Medulla oblongata (tissue), 1 donor: ENCODE measurements around the gene SNRNP48.

Source experiments
- DNase-seq: peaks from one replicate; pipeline ENCODE4 v3.0.0-alpha.2; 2015; ENCODE audit errors: extremely low spot score

Gene SNRNP48, protein sequence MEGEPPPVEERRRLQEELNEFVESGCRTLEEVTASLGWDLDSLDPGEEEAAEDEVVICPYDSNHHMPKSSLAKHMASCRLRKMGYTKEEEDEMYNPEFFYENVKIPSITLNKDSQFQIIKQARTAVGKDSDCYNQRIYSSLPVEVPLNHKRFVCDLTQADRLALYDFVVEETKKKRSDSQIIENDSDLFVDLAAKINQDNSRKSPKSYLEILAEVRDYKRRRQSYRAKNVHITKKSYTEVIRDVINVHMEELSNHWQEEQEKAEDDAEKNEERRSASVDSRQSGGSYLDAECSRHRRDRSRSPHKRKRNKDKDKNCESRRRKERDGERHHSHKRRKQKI

DNA sequence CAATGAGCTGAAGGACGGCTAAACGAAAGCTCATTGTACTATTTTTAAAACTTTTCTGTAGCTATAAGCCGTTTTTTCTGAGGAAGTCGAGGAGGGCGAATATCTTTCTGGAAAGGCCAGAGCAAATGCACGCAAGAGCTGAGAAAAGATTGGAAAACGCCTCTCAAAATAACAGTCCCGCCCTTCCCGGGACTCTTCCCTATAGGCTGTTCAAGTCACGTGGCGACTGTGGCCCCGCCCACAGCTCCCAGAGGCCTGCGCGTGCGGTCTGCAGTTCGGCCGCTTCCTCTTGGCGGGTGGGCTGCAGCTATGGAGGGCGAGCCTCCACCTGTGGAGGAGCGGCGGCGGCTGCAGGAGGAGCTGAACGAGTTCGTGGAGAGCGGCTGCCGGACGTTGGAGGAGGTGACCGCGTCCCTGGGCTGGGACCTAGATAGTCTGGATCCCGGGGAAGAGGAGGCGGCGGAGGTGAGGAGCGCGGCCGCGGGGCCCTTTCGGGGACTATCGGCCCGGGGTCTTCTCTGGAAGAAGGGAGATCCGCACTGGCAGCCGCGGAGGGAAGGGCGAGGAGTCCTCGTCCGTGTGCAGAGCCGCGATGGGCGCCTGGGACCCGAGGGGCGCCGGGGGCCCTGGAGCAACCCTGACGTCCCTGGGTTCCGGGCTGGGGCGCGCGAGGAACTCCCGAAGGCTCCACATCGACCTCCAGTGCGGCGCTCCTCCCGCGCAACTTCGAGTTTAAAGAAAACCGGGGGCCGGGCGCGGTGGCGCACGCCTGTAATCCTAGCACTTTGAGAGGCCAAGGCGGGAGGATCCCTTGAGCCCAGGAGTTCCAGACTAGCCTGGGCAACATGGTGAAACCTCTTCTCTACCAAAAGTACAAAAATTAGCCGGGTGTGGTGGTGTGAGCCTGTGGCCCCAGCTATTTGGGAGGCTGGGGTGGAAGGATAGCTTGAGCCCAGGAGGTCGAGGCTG is at the start of gene SNRNP48:
SNRNP48 (plus strand) TSS at position 250 of the 969 bp plus-strand sequence; CDS start at position 310, 60 bp downstream.
- DNase-seq: peak; percentile 97

DNA sequence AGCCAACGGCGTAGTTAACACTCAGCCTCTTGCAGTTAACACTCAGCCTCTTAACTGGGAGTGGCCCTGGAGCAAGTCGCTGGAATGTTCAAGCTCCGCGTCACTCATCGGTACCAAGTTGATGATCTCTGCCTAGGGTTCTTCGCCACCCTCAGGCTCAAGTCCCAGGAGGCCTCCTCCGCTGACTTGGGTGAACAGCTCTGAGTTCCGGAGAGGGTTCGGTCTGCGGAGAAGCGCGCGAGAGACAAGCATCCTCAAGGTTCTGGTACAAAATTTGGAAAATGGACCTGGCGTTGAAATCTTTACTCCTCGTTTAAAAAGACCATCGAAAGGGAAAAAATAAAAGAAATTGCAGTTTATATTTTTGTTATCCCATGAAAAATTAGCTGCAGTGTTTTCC is 49.4 kb upstream of the SNRNP48 start:
- no peak for DNase-seq

DNA sequence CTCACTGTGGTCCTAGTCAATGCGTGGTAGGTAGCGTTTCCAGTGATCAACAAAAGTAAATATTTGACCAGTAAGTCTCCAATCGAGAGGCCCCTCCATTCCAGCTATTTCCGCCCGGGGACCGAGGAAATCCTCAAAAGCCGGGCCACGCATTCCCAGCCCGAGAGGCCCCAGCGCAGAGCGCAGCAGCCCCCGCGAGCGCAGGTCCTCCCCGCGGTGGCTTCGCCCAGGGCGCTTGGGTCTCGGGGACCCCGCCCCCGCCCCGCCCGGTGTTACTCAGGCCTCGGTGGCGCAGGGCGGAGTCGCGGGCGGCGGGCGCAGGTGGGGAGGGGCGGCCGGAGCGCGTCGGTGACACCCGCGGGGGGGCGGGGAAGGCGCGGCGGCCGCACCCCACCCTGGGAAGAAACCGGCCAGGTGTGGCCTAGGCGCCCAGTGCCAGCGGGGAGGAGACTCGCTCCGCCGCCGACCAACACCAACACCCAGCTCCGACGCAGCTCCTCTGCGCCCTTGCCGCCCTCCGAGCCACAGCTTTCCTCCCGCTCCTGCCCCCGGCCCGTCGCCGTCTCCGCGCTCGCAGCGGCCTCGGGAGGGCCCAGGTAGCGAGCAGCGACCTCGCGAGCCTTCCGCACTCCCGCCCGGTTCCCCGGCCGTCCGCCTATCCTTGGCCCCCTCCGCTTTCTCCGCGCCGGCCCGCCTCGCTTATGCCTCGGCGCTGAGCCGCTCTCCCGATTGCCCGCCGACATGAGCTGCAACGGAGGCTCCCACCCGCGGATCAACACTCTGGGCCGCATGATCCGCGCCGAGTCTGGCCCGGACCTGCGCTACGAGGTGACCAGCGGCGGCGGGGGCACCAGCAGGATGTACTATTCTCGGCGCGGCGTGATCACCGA is 48.6 kb upstream of the SNRNP48 start, which contains the start of gene DSP:
DSP (plus strand) TSS at position 497 of the 890 bp plus-strand sequence; CDS start at position 742, 245 bp downstream.
- DNase-seq: no peak

DNA sequence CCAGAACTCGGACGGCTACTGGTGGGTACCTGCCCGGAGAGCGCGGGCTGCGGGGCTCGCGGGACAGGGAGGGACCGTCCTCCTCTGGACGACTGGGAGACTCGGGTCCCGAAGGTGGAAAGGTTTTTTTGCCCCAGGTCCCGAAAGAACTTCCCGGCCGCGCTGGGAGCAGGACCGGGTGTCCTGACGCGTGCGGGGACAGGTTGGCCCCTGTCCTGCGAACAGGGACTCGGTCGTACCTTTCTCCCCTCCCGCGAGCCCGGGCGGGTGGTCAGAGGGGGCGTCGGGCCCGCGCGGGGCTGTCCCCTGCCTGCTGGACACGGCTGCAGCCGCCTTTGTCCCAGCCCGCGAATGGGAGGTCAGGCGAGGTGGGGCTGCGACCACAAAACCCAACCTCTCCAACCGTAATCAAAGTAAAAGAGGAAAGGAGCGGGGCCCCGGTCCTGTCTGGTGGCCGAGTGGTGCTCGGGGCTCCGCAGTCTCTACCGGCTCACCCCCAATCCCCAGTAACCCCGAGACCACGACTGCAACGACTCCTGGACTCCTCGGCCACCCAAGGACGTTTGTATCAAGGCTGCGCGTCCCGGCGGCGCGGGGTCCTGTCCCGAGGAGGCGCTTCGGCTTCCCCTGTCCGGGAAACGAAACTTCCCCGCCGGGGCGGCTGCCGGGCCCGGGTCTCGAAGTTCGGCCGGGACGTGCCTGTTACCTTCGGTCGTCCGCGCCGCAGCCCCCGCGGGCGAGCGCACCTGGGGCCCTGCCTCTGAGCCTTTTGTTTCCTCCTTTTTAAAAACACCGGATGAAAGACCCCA is 47.7 kb upstream of the SNRNP48 start:
- DNase-seq: no peak

DNA sequence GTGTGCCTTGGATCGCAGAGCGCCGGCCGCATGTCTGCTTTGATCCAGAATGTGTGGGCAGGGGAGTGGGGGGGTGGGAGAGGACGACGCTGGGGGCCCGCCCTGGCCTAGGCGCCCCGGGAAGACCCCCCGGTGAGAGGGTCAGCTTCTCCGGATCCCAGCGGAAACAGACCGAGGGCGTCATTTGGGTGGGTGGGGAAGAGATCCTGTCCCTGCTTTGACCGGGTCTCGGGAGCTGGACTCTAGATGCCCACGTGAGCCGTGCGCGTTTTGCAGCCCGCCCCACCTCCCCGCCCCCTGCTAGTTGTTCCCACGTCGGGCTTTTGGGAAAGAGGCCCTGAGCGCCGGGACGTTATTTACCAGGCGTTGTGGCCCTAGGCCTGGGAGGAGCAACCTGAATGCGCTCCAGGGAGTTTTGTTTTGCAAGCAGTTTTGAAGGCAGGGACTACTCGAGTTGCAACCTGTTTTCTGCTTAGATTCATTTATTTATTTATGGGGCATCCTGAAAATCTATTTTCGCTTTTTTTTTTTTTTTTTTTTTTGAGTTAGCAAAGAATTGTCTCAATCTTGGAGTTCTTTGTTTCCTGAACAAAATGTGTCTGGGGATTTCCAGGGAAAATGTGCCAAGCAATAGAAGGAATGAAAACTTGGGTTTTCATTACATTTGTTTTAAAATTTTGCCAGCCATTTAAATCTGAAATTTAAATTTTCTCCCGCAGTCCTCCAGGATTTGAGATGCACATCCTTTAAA is 46.9 kb upstream of the SNRNP48 start:
- no peak for DNase-seq

DNA sequence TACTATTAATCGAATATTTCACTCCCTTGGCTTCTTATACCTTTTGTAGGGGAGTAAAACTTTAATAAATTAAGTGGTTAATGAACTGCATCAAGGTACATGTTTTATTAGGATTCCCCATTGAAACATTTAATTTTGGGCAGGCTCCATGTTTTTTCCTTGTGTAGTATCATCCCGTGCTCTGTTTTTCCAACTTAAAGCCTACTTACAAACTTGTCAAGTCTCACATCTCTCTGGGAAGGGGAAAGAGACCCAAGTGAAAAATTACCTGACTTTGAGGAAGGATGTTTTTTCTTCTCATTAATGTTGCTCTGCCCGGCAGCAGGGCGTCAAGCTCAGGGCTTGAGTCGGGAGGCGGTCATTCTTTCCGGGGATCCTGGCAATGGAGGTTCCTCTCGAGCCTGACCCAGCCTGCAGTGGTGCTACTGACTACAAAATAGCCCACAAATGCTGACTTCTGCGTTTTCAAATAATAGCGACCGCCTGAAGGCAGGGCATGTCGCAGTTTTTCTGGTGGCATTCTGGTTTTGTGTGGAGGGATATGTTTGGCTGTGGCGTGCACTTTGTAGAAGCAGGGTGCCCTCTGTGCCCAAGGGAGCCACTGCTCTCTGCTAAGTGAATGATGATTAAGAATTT is 46.1 kb upstream of the SNRNP48 start:
- DNase-seq: no peak

DNA sequence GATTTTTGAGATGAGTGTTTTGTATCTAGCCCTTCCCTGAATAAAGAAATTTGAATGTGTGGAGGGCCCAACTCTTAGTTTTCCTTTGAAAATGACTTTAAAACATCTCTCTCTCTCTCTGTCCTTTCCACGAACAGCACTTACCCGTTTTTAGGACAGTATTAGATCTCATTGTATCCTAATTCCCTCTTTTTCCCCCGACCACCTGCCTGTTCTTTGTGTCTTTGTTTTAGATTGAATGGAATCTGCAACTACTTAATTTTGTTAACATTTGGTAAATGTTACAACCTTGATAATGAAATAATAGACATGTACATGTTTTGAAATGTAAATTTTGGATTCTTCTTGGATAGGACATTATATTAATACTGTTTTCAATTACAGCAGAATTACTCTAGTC is 45.4 kb upstream of the SNRNP48 start:
- DNase-seq: no peak

DNA sequence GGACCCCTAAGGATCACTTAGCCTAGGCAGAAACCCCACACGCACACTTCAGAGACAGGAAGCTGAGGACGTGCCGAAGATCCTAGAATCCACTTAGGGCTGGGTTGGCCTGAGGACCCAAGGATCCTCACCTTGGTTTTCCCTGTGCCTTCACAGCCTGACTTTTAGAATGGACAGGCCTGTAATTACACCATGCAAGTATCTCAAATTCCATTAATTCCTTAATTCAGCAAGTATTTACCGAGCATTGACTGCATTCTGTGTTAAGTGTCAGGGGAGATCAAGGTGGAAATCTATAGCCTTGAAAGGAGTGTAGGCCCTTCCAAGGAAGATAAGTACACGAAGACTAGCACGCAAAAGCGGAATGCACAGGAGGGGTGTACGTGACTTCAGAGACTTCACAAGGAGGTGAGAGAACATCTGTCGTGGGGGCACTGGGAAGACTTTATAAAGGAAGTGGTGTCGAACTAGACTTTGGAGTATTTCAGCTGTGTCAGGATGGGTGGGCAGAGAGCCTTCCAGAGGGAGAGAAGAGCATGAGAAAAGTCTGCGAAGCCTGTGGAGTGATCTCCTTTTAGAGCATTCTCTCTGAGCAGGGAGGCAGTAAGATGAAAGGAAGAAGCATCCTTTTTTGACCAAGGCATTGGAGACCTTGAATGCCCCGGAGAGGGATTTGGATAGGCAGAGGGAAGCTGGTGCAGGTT is 44.5 kb upstream of the SNRNP48 start:
- no peak for DNase-seq

DNA sequence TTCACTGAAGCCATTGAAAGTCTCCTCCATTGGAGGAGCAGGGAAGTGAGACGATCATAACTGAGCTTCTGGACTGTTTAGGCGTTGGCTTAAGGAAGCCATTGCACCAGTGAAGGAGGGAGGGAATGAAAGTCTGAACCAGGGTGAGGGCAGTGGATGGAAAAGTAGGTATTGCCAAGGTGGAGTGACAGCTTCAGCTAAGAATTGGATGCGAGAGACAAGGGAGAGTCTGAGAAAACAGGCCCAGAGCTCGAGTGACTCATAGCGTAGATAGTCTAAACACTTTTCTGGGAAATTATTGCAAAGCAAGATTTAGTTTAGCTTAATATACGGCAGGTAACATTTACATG is 44.0 kb upstream of the SNRNP48 start:
- DNase-seq: no peak

DNA sequence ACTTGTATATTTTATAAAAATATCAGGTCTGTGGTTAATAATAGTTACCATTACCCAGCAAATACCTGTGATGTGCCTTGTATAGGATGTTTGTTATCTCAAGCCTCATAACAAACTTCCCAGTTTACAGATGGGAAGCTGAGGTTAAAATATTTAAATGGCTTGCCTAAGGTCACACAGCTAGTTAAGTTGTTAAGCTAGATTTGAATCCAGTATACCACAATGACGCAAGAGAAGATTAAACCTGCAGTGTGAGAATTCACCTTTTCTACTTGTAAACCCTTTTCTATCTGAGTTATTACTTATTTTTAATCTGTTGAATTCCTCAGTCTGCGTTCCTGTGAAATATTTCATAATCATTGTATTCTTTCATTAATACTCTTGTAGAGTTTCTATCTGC is 43.6 kb upstream of the SNRNP48 start:
- DNase-seq: no peak

DNA sequence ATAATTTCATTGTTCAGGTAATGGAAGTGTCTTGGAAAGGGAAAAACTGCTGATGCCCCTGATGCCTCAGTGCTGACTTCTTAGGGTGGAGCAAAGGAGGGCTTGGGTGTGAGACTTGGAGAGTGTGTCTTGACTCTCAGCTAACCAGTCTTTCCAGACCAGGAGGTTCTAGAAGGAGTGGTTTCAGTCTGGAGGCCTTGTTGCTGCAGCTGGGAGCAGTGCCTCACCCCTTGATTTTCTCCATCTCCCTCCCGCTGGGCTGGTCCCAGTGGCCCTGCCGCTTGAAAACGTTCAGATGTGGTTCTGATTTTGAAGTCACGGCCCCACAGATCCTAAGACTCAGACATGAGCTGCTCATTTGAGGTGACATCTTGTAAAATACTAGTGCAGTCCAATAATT is 43.1 kb upstream of the SNRNP48 start:
- no peak for DNase-seq

DNA sequence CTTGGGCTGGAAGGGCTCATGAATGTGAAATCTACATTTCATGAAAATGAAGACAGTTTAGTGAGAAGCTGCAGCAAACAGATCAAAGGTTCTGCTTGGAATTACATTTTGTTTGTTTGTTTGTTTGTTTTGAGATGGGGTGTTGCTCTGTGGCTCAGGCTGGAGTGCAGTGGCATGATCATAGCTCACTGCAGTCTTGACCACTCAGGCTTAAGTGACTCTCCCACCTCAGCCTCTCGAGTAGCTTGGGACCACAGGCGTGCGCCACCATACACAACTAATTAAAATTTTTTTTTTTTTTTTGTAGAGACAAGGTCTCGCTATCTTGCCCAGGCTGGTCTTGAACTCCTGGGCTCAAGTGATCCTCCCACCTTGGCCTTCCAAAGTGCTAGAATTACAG is 42.7 kb upstream of the SNRNP48 start:
- DNase-seq: no peak

DNA sequence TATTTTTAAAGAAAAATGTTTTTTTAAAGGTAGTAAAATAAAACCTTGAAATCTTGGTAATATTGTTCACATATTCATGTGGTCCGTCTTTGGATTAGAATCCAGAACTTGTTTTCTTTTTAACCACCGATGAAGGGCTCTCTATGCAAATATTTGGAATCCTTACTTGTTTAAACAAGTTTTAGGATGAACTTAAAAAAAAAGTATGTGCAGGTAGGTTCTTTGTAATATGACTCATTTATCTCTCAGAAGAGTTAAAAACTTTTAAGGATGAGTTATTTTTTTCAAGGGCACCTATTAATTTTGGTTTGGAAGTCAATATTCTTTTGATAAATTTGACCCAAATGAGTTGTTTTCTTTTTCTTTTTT is 39.6 kb upstream of the SNRNP48 start:
- DNase-seq: no peak

DNA sequence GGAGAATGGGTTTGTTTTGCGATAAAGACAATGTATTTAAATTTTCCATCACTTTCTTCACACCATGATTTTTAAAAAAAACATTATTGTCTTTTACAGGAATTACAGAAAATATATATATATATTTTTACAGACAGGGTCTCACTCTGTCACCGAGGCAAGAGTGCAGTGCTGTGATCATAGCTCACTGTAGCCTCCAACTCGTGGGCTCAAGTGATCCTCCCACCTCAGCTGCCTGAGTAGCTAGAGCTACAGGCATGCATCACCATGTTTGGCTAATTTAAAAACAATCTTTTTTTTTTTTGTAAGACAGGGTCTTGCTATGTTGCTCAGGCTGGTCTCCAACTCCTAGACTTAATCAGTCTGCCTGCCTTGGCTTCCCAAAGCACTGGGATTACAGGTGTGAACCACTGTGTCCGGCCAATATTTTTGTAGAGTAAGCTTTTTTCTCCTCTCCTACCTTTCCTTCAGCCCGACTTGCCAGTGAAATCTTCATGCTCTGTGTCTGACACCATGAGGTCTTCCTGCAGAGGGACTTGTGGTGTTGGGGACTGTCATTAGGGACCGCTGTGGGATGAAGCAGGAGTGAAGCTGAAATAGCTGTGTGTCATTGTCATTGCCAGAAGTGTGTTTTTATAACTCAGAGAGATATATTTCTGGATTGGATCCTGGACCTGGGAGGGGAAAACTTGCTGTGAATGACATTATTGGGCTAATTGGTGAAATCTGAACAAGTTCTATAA is 35.3 kb upstream of the SNRNP48 start:
- DNase-seq: no peak

DNA sequence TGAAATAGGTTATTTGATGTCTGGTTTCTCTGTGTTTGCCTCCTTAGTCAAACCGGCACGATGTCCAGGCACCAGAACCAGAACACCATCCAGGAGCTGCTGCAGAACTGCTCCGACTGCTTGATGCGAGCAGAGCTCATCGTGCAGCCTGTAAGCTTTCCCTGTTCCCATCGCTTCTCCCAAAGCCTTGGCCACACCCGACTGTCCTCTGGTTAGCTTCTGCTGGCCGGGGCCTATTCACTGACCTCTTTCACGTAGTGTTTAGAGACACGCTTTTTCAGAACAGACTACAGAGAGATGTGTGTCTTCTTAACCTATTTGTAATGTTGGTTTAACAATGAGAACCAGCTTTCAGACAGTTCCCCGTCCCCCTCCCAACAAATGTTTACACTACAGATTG is 34.3 kb upstream of the SNRNP48 start:
- DNase-seq: no peak

DNA sequence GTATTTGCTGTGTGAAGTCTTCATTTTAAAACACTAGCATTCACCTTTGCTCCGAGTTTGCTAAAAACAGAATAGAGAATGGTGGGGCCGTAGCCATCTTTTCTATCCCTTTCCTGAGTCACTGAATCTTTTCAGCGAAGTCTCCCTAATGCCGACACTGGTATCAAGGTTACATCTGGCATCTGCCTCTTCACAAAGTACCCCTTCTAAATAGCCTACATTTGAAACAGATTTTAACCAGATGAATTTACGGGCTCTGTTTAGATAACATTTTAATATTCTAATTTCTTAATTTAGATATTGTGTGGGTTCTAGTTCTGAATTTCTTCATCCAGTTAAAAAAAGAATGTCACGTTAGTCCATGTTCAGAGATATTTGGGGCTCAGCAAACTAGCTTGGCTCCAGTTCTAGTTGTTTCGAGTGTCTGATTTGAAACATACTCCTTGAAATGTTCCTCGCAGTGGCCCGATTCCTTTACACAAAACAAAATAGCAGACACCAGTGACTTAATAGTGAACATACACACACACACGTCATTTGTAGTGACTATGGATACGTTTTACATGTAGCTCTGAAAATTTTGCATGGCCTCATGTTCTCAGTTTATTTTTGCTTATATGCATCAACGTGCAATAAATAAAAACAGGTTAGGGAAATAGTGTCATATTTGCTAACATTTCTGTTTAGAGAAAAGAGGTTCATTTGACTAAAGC is 33.4 kb upstream of the SNRNP48 start:
- DNase-seq: no peak

DNA sequence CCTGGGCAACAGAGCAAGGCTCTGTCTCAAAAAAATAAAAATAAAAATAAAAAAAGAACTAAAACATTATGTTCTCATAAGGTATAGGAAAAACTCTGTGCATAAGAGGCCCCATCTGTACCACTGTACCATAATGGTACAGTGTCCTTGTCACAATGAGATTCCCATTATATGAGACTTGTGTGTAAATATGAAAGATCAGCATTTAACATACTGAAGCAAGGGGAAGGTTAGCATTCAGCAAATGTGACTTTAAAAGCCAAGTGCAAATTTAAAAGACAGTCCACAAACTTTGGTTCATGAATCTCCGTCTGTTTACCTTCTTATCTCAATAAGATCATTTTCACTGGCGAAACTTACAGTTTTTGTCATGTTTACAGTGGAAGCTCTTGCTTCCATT is 32.3 kb upstream of the SNRNP48 start:
- DNase-seq: no peak

DNA sequence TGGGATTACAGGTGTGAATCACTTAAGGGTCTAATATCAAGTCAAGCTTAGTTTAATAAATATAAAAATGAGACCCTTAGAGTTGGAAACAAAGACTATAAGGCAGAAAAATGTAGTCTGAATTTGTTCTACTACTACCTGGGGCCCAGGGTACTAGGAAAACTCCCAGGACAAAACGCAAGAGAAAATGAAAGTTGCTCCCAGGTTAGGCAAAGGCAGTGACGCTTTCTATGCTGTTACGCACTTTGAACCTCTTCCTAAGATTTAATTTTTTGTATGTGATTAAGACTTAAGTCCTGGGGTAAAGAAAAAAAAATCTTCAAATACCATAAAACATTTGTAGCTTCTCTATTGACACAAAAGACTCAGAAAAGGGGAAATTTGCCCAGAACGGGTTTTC is 31.2 kb upstream of the SNRNP48 start:
- DNase-seq: no peak
